DND-41 (cell line): ENCODE results near the gene TCF12.

ENCODE experiments used
- ATAC-seq: fragments of 200-7000 bp; cut with Tn5 transposase; 3 replicates; pipeline ENCODE4 v1.9.1; 2021; ENCODE audit warnings: low read depth; ENCODE audit not compliant: insufficient read depth
- DNase-seq: peaks from one replicate; pipeline ENCODE4 v3.0.0-alpha.2; 2020
- H2AFZ ChIP-seq: 2 replicates; pipeline ENCODE4 v1.6.0; 2012; ENCODE audit warnings: low read depth, low read length
- H3K27ac ChIP-seq: 2 replicates; pipeline ENCODE4 v1.5.1; 2012; ENCODE audit warnings: low read length, inconsistent platforms
- H3K27me3 ChIP-seq: fragments of 200-600 bp; sonication (generic); 2 replicates; pipeline ENCODE4 v1.6.0; 2012; ENCODE audit warnings: low read length, mild to moderate bottlenecking, inconsistent platforms; ENCODE audit not compliant: insufficient read depth, poor library complexity
- H3K36me3 ChIP-seq: 2 replicates; pipeline ENCODE4 v1.5.1; 2012; ENCODE audit warnings: low read length, inconsistent platforms; ENCODE audit not compliant: insufficient read depth
- H3K4me1 ChIP-seq: 2 replicates; pipeline ENCODE4 v1.5.1; 2012; ENCODE audit warnings: mild to moderate bottlenecking, low read length; ENCODE audit not compliant: insufficient read depth
- H3K4me2 ChIP-seq: 2 replicates; pipeline ENCODE4 v1.6.0; 2012; ENCODE audit warnings: mild to moderate bottlenecking, moderate library complexity, low read length, inconsistent platforms; ENCODE audit not compliant: insufficient read depth
- H3K4me3 ChIP-seq, 2 experiments: fragments of 200-600 bp in 1 of 2; shearing (Covaris generic) in 1 of 2; 2 replicates each; pipeline ENCODE4 v1.5.1; 2012 to 2016; ENCODE audit warnings: inconsistent platforms in 2 of 2, low read length in 2 of 2, mild to moderate bottlenecking in 2 of 2, low read depth in 1 of 2, moderate library complexity in 1 of 2
- H3K79me2 ChIP-seq: 2 replicates; pipeline ENCODE4 v1.6.0; 2012; ENCODE audit warnings: low read length, inconsistent platforms; ENCODE audit not compliant: insufficient read depth
- H3K9ac ChIP-seq: 2 replicates; pipeline ENCODE4 v1.6.0; 2012; ENCODE audit warnings: low read depth, mild to moderate bottlenecking, inconsistent platforms, low read length, moderate library complexity
- H3K9me3 ChIP-seq: 2 replicates; pipeline ENCODE4 v1.5.1; 2012; ENCODE audit warnings: low read length, moderate library complexity, mild to moderate bottlenecking, inconsistent platforms; ENCODE audit not compliant: insufficient read depth, severe bottlenecking
- H4K20me1 ChIP-seq: 2 replicates; pipeline ENCODE4 v1.6.0; 2012; ENCODE audit warnings: low read length; ENCODE audit not compliant: insufficient read depth
- EZH2 ChIP-seq: IDR thresholded peaks from 3 replicates; pipeline ENCODE4 v1.6.1; 2012; ENCODE audit warnings: borderline replicate concordance, low read depth, mild to moderate bottlenecking, moderate library complexity, low read length, inconsistent platforms; ENCODE audit not compliant: severe bottlenecking
- TF ChIP-seq, protein P1 (sequence below): IDR thresholded peaks from 2 replicates; pipeline ENCODE4 v1.5.1; 2012; ENCODE audit warnings: borderline replicate concordance, low read length, moderate library complexity, mild to moderate bottlenecking; ENCODE audit not compliant: poor library complexity, severe bottlenecking; ENCODE audit errors: extremely low read depth

The TCF12 gene

GRCh38 chr15:57251941-57252340 is 333.5 kb downstream of the TCF12 start:
- Histone ChIP-seq H3K9me3 (no peaks in the 10 kb centered on the region), H3K4me1 (no peaks in the 10 kb centered on the region), H3K36me3 (peaks cover 65% of the 10 kb centered on the region), H4K20me1 (no peaks in the 10 kb centered on the region), H3K27me3 (no peaks in the 10 kb centered on the region), H3K79me2 (no peaks in the 10 kb centered on the region), H3K4me3 (no peak overlapping the region), H2AFZ (no peak overlapping the region), H3K27ac (no peak overlapping the region), H3K4me2 (no peak overlapping the region), H3K9ac (no peak overlapping the region)
- no peak for TF ChIP-seq EZH2
- TF ChIP-seq, protein P1, sequence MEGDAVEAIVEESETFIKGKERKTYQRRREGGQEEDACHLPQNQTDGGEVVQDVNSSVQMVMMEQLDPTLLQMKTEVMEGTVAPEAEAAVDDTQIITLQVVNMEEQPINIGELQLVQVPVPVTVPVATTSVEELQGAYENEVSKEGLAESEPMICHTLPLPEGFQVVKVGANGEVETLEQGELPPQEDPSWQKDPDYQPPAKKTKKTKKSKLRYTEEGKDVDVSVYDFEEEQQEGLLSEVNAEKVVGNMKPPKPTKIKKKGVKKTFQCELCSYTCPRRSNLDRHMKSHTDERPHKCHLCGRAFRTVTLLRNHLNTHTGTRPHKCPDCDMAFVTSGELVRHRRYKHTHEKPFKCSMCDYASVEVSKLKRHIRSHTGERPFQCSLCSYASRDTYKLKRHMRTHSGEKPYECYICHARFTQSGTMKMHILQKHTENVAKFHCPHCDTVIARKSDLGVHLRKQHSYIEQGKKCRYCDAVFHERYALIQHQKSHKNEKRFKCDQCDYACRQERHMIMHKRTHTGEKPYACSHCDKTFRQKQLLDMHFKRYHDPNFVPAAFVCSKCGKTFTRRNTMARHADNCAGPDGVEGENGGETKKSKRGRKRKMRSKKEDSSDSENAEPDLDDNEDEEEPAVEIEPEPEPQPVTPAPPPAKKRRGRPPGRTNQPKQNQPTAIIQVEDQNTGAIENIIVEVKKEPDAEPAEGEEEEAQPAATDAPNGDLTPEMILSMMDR, result no peak
- DNase-seq, result no peak
- no peak for ATAC-seq

- Histone ChIP-seq H3K27me3 (no peaks in the 10 kb centered on the region), H3K9ac (no peak overlapping the region), H3K27ac (no peak overlapping the region), H3K79me2 (no peaks in the 10 kb centered on the region), H2AFZ (no peak overlapping the region), H3K4me2 (no peak overlapping the region), H3K36me3 (peaks cover 56% of the 10 kb centered on the region), H3K4me1 (no peaks in the 10 kb centered on the region), H4K20me1 (no peaks in the 10 kb centered on the region), H3K9me3 (no peaks in the 10 kb centered on the region), H3K4me3 (no peak overlapping the region)
- ATAC-seq, result no peak
- DNase-seq, result no peak
- TF ChIP-seq EZH2, result no peak
- TF ChIP-seq, protein P1, result no peak
These were observed 334.6 kb downstream of the TCF12 start for GRCh38 chr15:57253082-57253481.

DNA sequence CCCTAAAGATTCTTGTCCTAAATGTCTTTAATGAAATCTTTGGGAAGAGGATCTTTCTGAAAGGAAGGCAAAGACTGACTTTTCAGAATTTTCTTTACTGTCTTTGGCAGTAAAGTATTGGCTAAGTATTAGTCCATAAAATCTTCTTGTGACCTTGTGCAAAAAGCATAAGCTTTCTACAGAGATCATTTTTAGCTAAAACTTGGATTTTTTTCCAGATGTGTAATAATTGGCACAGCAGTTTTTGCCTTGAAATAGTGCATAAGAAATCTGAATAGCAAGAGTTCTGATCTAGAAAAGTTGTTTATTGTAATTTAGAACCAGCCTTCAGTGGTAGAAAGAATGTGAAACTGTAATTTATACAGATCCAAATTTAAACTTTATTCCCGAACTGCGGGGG is 335.1 kb downstream of the TCF12 start:
- H3K9me3 ChIP-seq, result no peaks in the 10 kb centered on the region
- H2AFZ ChIP-seq, result no peak overlapping the region
- no peak overlapping the region for H3K9ac ChIP-seq
- DNase-seq (no peak), ATAC-seq (no peak)
- H3K4me1 ChIP-seq, result no peaks in the 10 kb centered on the region
- H3K27me3 ChIP-seq, result no peaks in the 10 kb centered on the region
- H3K79me2 ChIP-seq, result no peaks in the 10 kb centered on the region
- no peaks in the 10 kb centered on the region for H4K20me1 ChIP-seq
- no peak overlapping the region for H3K4me2 ChIP-seq
- peaks cover 55% of the 10 kb centered on the region for H3K36me3 ChIP-seq
- H3K27ac ChIP-seq, result no peak overlapping the region
- H3K4me3 ChIP-seq, result no peak overlapping the region
- TF ChIP-seq, protein P1, result no peak
- no peak for TF ChIP-seq EZH2
